Measurements from ENCODE around the gene ARHGAP26.

Gene ARHGAP26

GRCh38 chr5:143124593-143124992 lies 354.4 kb downstream of the ARHGAP26 start:
- DNase-seq (ENCODE audit: low spot score) = no peak
- in situ Hi-C loops (cut with MboI; ENCODE audit: low pct_unique_long_range_greater_than_20kb, low sequenced_read_pairs, unreplicated experiment) = loop anchor here (25.0 kb wide), 1 partner anchor 838 kb away; no protein-coding TSS in a partner anchor
- no peak for TF ChIP-seq CTCF (IDR thresholded peaks at IDR 0.05; ENCODE audit: extremely low read depth, insufficient read depth, missing control alignments)

GRCh38 chr5:143126174-143127019 lies 356.2 kb downstream of the ARHGAP26 start:
- TF ChIP-seq CTCF (IDR thresholded peaks at IDR 0.05; ENCODE audit: extremely low read depth, insufficient read depth, missing control alignments) = no peak
- no peak for DNase-seq (ENCODE audit: low spot score)
- in situ Hi-C loops (cut with MboI; ENCODE audit: low pct_unique_long_range_greater_than_20kb, low sequenced_read_pairs, unreplicated experiment) = no loop called here

GRCh38 chr5:143128412-143129071 lies 358.4 kb downstream of the ARHGAP26 start:
- DNase-seq (ENCODE audit: low spot score) = no peak
- TF ChIP-seq CTCF (IDR thresholded peaks at IDR 0.05; ENCODE audit: extremely low read depth, insufficient read depth, missing control alignments) = no peak
- in situ Hi-C loops (cut with MboI; ENCODE audit: low pct_unique_long_range_greater_than_20kb, low sequenced_read_pairs, unreplicated experiment) = no loop called here

- no peak for TF ChIP-seq CTCF (IDR thresholded peaks at IDR 0.05; ENCODE audit: extremely low read depth, insufficient read depth, missing control alignments)
- in situ Hi-C loops (cut with MboI; ENCODE audit: low pct_unique_long_range_greater_than_20kb, low sequenced_read_pairs, unreplicated experiment) = no loop called here
- no peak for DNase-seq (ENCODE audit: low spot score)
Observed at GRCh38 chr5:143129203-143129602, 359.0 kb downstream of the ARHGAP26 start.

- no peak for DNase-seq (ENCODE audit: low spot score)
- TF ChIP-seq CTCF (IDR thresholded peaks at IDR 0.05; ENCODE audit: extremely low read depth, insufficient read depth, missing control alignments) = no peak
- in situ Hi-C loops (cut with MboI; ENCODE audit: low pct_unique_long_range_greater_than_20kb, low sequenced_read_pairs, unreplicated experiment) = no loop called here
Observed at GRCh38 chr5:143129910-143130612, 359.9 kb downstream of the ARHGAP26 start.

GRCh38 chr5:143130613-143131305 lies 360.6 kb downstream of the ARHGAP26 start:
- DNase-seq (ENCODE audit: low spot score) = no peak
- no peak for TF ChIP-seq CTCF (IDR thresholded peaks at IDR 0.05; ENCODE audit: extremely low read depth, insufficient read depth, missing control alignments)
- in situ Hi-C loops (cut with MboI; ENCODE audit: low pct_unique_long_range_greater_than_20kb, low sequenced_read_pairs, unreplicated experiment) = no loop called here
